Bronchial epithelial cell (primary cell): ENCODE results near the gene HLA-DPB1. TPM values are rescaled to one million over a fixed set of nuclear protein-coding genes. Genes with fewer than 3 reads are reported as not detected.

Experiments
- DNase-seq: peaks from one replicate; pipeline ENCODE4 v3.0.0-alpha.2; 2010; ENCODE audit warnings: low read depth
- FAIRE-seq: peaks from 2 replicates; lab custom pipeline; 2011; peaks lifted over from hg19 to GRCh38; lab: Jason Lieb, UNC
- H3K27me3 ChIP-seq: 2 replicates; pipeline ENCODE4 v1.5.1; 2011; ENCODE audit warnings: low read length; ENCODE audit not compliant: control insufficient read depth, insufficient read depth
- H3K36me3 ChIP-seq: 2 replicates; pipeline ENCODE4 v1.5.1; 2011; ENCODE audit warnings: low read length; ENCODE audit not compliant: control insufficient read depth, insufficient read depth
- H3K4me3 ChIP-seq: 2 replicates; pipeline ENCODE4 v1.5.1; 2011; ENCODE audit warnings: mild to moderate bottlenecking, low read depth, low read length, control low read depth
- total RNA-seq: library from RNA; depleted of rRNA; stranded (reverse); fragments of >200 nt; gene quantifications from 2 replicates; pipeline ENCODE4 v1.2.1, GENCODE V29; 2014
- TF ChIP-seq, protein P1 (sequence below): IDR thresholded peaks from 2 replicates; pipeline ENCODE4 v1.5.1; 2011; ENCODE audit warnings: mild to moderate bottlenecking, moderate library complexity, low read length, control low read depth, inconsistent platforms; ENCODE audit not compliant: insufficient read depth, severe bottlenecking

Gene HLA-DPB1
- total RNA-seq, 1 donor from 2014 or later = 0.53 TPM

- FAIRE-seq (no peak), DNase-seq (no peak)
- TF ChIP-seq, protein P1, sequence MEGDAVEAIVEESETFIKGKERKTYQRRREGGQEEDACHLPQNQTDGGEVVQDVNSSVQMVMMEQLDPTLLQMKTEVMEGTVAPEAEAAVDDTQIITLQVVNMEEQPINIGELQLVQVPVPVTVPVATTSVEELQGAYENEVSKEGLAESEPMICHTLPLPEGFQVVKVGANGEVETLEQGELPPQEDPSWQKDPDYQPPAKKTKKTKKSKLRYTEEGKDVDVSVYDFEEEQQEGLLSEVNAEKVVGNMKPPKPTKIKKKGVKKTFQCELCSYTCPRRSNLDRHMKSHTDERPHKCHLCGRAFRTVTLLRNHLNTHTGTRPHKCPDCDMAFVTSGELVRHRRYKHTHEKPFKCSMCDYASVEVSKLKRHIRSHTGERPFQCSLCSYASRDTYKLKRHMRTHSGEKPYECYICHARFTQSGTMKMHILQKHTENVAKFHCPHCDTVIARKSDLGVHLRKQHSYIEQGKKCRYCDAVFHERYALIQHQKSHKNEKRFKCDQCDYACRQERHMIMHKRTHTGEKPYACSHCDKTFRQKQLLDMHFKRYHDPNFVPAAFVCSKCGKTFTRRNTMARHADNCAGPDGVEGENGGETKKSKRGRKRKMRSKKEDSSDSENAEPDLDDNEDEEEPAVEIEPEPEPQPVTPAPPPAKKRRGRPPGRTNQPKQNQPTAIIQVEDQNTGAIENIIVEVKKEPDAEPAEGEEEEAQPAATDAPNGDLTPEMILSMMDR = no peak
- H3K4me3 ChIP-seq = no peak overlapping the region
- no peaks in the 10 kb centered on the region for H3K27me3 ChIP-seq
- H3K36me3 ChIP-seq = no peaks in the 10 kb centered on the region
These were observed 9.8 kb downstream of the HLA-DPB1 start for GRCh38 chr6:33085627-33086026.

DNA sequence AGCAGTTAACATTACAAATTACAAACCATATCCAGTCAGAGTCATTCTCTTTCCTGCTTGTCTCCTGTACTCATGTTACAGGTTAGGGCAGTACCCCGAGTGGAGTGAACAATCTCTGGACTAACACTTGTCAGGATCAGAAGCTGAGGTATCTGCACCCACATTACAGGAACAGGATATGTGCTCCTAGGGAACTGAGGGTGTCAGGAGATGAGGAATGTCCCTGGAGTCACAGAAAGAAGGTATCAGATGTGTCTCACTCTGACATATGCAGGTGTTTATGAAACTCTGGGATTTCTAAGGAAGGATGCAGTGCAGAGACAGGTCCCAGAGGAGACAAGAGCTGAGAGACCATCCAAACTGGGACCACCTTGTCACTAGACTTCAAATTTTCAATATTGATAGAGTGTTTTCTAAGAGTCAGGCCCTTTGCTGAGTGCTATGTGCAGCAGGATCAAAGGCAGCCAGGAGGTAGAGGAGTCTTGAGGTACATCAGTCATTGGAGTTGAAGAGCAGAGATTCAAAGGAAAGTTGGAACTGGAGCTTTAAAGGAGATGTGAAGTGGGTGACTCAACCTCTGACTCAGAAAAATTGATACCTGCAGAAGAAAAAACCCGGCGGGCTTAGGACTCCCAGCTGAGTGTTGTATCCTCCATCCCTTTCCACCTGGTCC is 12.6 kb downstream of the HLA-DPB1 start:
- peak; percentile 80 for DNase-seq
- H3K27me3 ChIP-seq = no peaks in the 10 kb centered on the region
- TF ChIP-seq, protein P1 = no peak
- FAIRE-seq = no peak
- no peaks in the 10 kb centered on the region for H3K36me3 ChIP-seq
- no peak overlapping the region for H3K4me3 ChIP-seq

GRCh38 chr6:33088931-33089620 is 13.3 kb downstream of the HLA-DPB1 start:
- FAIRE-seq = peak; percentile 87

GRCh38 chr6:33091957-33092356 is 16.2 kb downstream of the HLA-DPB1 start:
- H3K4me3 ChIP-seq = no peak overlapping the region
- TF ChIP-seq, protein P1 = peak; percentile 58
- FAIRE-seq = no peak
- no peaks in the 10 kb centered on the region for H3K36me3 ChIP-seq
- H3K27me3 ChIP-seq = no peaks in the 10 kb centered on the region
- DNase-seq = no peak

More at GRCh38 chr6:33088931-33089620, 13.3 kb downstream of the HLA-DPB1 start:
- TF ChIP-seq, protein P1 = no peak
- no peaks in the 10 kb centered on the region for H3K27me3 ChIP-seq
- no peak overlapping the region for H3K4me3 ChIP-seq
- DNase-seq = peak; percentile 18
- H3K36me3 ChIP-seq = no peaks in the 10 kb centered on the region

GRCh38 chr6:33092385-33092784 is 16.6 kb downstream of the HLA-DPB1 start:
- no peak for DNase-seq
- FAIRE-seq = no peak
- Histone ChIP-seq H3K27me3 (no peaks in the 10 kb centered on the region), H3K4me3 (no peak overlapping the region), H3K36me3 (no peaks in the 10 kb centered on the region)
- TF ChIP-seq, protein P1 = no peak

DNA sequence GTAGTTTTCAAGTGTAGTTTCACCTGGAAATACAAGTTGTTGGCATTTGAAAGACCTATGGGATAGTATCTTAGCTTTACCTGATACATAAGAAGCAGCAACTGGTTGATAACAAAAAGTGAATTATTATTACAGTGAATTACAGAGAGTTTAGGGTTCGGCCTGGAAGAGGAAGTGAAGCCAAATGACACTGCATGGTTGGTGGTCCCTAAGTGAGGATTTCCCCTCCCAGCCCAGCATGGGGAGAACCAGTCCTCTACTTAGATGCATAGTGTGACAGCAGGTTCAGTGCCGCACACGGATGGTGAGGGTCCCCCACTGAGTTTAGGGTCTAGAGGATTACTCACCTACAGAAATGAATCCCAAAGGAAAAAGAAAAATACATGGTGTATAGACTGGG is 18.1 kb downstream of the HLA-DPB1 start:
- FAIRE-seq = no peak
- H3K4me3 ChIP-seq = no peak overlapping the region
- no peaks in the 10 kb centered on the region for H3K36me3 ChIP-seq
- no peak for DNase-seq
- no peaks in the 10 kb centered on the region for H3K27me3 ChIP-seq
- TF ChIP-seq, protein P1 = no peak
